Stimulated activated CD8-positive, alpha-beta memory T cell treated with anti-CD3 and anti-CD28 coated beads, Interleukin-12 subunit alpha, Interleukin-12 subunit beta, amount 100 ng/mL, for 4 hours (primary cell): ENCODE measurements around the gene GABRP.
"Not testable (repeated sequence)": the region's sequence is repeated elsewhere in the genome, so short reads cannot be mapped to it uniquely, and the experiment has no call there.

ENCODE experiments used
- DNase-seq: peaks from one replicate; pipeline ENCODE4 v3.0.0-alpha.2; 2020; ENCODE audit warnings: low read depth

GABRP gene

DNA sequence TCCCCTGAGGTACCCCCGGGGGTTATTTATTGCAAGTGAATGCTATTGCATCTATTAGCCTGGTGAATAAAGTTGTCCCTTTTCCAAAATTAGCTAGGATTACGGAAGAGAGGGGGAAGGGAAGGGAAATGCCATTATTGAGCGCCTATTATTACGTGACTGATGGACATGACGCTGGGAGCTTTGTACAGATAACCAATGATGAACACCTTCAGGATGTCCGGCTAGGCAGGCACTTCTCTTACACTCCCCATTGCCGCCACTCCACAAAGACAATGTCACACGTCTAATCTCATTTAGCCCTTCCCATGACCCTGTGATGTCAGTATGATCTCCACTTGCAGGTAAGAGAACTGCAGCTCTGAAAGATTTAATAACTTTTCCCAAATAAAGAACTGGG lies 9.4 kb downstream of the GABRP start:
- DNase-seq, result no peak

DNA sequence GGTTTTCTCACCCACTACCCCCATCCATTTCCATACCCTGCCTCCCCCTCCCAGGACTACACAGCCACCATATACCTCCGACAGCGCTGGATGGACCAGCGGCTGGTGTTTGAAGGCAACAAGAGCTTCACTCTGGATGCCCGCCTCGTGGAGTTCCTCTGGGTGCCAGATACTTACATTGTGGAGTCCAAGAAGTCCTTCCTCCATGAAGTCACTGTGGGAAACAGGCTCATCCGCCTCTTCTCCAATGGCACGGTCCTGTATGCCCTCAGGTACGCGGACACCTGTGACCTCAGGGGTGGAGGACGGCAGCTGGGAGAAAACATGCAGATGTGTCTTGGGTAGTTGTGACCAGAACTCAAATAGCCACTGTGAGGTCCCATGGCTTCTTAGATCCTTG lies 11.6 kb downstream of the GABRP start:
- DNase-seq, result no peak

DNA sequence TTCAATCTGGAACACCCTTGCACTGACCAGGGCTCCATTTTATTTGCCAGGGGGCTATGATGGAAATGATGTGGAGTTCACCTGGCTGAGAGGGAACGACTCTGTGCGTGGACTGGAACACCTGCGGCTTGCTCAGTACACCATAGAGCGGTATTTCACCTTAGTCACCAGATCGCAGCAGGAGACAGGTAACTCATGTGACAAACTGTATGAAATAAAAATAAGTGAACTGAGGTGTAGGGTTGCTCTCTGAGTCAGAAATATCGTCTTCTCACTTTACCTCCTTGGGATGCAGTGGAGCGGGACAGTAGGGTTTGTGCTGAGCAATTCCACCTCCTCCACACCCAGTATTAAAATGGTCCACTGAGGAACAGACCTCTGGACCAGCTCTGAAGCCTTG lies 22.1 kb downstream of the GABRP start:
- no peak for DNase-seq

DNA sequence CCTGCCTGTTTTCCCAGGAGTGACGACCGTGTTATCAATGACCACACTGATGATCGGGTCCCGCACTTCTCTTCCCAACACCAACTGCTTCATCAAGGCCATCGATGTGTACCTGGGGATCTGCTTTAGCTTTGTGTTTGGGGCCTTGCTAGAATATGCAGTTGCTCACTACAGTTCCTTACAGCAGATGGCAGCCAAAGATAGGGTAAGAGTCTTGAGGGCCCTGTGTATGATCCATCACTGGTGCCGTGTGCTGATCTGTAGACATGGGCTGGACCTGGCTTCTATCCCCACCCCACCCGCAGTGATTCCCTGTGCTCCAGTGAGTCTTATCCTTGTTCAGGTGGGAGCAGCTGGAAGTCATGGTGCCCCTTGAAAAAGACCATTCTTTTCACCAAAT lies 26.0 kb downstream of the GABRP start:
- no peak for DNase-seq

DNA sequence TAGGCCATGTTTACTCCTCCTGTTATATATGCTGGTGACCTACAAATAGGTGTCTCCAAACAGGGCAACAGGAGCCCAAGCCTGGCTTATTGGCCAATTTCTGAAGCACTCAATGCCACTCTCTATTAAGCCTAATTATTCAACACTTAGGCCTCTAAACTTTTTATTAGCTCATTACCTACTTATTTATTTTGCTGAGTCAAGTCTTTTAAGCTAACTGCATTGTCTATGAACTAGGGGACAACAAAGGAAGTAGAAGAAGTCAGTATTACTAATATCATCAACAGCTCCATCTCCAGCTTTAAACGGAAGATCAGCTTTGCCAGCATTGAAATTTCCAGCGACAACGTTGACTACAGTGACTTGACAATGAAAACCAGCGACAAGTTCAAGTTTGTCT lies 28.2 kb downstream of the GABRP start:
- DNase-seq, result no peak

DNA sequence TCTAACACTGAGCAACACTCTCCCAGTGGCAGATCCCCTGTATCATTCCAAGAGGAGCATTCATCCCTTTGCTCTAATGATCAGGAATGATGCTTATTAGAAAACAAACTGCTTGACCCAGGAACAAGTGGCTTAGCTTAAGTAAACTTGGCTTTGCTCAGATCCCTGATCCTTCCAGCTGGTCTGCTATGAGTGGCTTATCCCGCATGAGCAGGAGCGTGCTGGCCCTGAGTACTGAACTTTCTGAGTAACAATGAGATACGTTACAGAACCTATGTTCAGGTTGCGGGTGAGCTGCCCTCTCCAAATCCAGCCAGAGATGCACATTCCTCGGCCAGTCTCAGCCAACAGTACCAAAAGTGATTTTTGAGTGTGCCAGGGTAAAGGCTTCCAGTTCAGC lies 29.7 kb downstream of the GABRP start:
- DNase-seq, result no peak

DNA sequence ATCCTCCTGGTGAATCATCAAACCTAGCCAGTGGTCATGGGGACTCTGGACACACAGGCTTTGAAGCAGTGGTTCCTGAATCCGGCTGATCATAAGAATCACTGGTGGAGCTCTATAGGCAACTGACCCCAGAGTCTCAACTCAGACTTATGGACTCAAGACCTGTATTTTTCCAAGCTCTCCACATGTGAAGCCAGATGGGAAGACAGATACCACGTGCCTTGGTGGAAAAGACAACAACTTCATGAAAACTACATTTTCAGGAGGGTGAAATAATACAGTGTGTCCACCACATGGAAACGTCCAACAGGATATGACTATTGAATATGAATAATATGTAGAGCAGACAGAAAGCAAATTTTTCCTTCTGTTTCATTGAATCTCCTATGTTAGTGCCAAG lies 33.7 kb downstream of the GABRP start:
- DNase-seq, result no peak

DNA sequence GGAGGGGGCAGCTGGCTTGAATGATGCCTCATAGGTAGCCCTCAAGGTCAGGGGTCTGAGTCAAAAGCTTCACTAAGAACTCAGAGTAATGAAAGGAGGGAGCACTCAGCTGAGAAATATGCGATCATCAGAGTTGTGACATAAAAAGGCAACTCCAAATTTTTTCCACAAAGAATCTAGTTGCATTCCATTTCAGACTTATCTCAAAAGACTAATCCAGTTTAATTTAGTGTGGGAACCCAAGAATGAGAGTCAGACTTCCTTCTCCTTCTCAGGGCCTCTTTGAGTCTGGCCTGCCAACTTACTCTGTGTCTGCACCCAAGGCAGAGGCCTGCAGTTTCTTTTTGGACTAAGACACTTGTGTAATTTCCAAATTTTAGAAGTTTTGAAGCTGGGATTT lies 34.7 kb downstream of the GABRP start:
- no peak for DNase-seq

DNA sequence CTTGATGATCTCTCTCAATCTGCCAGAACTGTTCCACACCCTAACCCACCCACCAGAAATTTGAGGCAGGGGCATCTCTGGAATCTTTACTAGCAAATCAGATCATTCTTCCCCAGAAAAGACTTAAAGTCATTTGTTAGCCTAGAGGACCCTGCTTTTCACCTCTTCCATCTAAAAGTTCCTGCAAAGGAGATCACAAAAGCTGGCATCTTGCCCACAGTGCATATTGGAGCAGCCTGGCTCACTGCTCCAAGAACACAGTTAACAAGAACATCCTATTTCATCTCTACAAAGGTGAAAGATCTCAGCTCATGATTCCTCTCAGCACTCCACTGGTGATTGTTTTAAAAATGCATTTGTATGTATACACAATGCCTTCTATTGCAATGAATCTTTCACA lies 36.3 kb downstream of the GABRP start:
- DNase-seq, result no peak

DNA sequence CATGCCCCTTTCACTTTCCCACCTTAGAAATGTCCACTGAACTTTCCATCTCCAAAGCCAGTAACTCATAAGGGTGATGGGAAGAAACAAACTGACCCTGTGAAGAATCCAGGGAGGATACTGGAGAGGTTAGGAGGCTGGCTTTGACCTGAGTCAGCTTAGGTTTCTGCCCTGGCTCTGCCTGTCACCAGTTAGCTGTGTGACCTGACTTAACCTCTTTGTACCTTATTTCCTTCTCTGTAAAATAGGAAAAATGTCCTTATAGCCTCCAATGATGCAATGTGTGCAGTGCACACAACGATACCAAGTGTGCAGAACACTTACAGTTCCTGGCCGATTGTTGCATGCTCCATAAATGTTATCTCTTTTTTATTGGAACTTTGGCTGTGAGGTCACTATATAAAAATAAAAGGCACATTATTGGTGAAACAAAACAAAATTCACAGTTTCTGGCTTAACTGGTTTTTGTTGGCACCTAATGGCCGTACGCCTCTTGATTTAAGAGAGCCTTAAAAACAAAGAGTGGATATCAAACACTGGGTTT lies 37.8 kb downstream of the GABRP start:
- DNase-seq, result no peak

DNA sequence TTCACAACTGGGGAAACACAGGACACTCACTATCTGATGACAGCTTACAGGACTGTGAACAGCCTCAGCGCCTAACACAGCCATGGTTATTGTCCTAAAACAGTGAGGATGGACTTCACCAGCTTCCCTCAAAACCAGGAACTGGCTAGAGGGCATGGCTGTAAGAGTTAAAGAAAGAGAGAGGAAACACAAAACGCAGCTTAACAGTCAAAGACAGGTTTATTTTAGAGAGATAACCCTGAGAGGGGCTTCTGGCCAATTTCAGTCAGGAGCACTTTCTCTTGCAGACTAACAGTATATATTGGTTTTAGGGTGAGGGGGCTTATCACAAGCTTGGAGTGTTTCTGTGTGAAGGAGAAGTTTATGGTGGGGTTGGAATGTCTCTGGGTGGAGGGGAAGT lies 42.6 kb downstream of the GABRP start:
- no peak for DNase-seq

DNA sequence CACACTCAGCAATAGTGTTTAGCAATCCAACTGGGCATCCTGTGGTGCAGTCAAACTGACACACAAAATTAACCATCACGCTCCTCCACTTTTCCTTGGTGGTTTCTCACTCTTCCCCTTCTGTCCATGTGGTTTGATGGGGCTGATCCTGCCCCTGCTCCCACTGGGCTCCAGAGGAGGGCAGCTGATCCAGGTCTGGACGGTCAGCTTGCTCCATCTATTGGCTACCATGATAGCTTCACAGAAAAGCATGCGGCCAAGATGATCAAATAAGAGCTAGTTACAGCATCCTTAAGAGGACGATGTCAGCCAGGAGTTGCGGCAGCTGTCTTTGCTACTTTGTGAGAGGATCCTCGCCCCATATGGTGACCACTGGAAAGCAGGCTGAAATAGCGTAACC lies 48.7 kb downstream of the GABRP start:
- DNase-seq, result no peak

DNA sequence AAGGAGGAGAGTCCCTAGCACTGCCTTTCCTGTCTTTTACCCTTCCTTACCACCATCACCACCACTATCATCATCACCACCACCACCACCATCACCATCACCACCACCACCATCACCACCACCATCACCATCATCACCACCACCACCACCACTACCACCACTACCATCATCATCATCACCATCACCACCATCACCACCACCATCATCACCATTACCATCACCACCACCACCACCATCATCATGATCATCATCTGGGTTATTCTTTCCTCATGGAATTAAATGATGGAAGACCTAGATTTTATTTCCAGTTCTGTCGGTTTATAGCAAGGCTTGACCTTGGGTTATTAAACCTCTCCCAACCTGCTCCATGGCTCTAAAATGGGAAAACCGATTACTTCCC lies 50.5 kb downstream of the GABRP start:
- not testable (repeated sequence) for DNase-seq

DNA sequence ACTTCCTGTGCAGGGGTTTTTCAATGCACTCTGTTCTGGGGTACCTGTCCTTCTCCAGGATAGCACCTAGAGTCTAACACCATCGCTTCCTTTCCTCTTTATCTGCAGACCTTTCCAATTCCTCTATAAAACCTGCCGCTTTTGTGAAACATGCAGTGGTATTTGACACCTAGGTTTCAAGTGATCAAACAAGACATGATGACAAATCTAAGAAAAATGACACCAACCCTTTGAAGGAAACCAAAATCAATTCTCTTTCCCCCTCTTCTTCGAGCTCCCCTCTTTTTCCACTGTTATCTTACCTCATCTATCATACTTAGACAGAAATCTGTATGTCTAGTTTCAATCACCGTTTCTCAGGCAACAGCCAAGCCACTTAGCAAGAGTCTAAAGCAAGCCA lies 52.7 kb downstream of the GABRP start:
- no peak for DNase-seq

DNA sequence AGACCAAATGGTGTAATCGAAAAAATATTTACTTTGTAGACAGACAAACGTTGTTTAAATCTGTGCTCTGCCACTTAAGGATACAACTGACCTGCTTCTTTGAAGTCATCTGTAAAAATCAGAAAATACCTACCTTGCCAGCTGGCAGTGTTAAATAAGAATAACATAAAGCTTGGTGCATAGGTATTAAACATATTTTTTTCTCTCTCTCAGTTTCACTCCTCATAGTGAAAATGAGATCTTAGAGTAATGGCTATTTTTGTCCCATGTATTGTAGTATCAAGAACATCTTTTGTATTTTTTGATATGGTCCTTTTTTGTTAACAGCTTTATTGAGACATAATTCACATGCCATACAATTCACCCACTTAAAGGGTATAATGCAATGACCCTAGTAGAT lies 60.3 kb downstream of the GABRP start:
- DNase-seq, result no peak

DNA sequence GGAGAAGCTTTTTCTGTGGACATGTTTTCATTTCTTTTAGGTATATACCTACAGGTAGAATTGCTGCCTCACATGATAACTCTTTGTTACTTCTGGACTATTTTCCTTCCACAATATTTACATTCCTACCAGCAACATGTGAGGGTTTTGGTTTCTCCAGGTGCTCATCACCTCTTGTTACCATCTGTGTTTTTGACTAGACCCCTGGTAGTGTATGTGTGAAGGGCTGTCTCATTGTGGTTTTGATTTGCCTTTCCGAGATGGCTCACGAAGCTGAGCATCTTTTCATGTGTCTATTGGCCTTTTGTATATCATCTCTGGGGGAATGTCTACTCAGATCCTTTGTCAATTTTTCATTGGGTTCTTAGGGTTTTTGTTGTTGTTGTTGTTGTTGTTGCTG lies 61.1 kb downstream of the GABRP start:
- no peak for DNase-seq

DNA sequence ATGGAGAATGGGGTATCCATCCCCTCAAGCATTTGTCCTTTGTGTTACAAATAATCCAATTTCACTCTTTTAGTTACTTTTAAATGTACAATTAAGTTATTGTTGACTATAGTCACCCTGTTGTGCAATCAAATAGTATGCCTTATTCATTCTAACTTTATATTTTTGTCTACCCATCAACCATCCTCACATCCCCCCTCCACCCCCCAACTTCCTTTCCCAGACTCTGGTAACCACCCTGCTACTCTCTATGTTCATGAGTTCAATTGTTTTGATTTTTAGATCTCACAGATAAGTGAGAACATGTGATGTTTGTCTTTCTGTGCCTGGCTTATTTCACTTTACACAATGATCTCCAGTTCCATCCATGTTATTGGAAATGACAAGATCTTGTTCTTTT lies 62.9 kb downstream of the GABRP start:
- DNase-seq, result no peak

DNA sequence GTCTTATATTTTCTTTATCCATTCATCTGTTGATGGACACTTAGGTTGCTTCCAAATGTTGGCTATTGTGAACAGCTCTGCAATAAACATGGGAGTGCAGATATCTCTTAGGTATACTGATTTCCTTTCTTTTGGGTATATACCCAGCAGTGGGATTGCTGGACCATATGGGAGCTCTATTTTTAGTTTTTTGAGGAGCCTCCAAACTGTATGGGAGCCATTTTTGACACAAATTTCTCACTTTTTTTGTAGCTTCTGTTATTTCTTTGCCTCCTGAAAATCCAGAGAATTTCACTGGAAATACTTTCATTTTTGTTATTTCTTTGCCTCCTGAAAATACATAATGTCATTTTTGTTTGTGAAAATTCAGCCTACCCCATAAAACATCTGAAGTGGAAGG lies 63.3 kb downstream of the GABRP start:
- DNase-seq, result no peak

DNA sequence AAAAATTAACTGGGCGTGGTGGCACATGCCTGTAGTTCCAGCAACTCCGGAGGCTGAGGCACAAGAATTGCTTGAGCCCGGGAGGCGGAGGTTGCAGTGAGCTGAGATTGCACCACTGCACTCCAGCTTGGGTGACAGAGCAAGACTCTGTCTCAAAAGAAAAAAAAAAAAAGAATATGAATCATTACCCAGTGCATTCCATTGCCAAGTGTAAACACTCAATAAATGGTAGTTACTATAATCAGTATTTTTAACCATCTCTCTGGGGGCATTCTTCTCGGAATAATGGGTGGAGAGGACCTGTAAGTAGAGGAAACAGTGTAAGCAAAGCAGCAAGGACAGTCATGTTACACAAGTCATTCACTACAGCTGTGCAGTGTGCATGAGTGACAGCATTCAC lies 64.5 kb downstream of the GABRP start:
- DNase-seq, result no peak

DNA sequence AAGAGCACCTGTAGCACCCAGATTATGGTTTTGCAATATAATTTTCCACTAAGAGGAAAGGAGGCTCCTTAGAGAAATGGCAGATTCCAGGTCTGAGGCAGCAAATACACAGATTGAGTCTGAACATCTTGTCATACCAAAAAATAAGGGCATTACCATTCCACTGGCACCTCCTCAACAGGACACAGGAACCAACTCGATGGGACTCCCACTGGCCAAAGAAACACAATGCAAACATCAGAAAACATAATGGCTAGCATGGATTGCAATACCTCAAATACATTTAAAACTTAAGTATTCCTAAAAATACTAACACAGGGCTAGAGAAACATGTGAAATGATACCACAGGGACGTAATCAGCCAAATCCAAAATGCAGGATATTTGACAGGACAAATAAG lies 65.8 kb downstream of the GABRP start:
- no peak for DNase-seq

DNA sequence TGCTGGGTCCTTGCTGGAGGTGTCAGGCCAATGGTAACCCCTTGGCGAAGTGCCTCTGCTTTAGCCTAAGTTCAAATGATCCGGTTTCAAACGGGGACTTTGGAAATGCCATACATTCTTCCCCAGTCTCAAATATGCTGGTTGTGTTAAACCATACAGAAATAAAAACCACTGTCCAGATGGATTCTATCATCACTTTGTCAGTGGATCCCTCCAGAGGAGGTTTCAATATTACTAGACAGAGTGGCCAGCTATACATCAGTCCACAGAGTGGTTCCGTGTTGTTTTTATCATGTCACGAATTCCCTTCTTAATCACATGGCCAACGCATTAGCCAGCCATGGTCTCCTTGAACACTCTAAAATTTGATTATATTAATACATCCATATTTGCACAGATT lies 71.0 kb downstream of the GABRP start:
- no peak for DNase-seq

DNA sequence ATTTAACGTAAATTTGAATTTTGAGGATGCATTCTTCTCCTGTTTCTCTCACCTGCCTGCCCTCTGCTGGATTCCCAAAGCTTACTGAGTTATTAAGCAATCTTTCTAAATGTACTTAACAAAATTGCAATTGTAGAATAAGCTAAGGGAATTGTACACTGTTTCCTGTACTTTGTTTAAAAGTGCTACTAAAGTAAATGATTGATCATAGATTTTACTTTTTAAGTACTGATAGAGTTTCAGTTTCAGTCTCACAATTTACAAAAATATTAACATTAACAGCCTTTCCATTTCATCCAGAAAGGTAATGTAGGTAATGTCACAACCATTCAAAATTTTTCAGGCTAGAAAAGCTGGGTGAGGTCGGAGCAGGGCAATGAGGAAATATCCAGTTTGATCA lies 73.5 kb downstream of the GABRP start:
- no peak for DNase-seq

DNA sequence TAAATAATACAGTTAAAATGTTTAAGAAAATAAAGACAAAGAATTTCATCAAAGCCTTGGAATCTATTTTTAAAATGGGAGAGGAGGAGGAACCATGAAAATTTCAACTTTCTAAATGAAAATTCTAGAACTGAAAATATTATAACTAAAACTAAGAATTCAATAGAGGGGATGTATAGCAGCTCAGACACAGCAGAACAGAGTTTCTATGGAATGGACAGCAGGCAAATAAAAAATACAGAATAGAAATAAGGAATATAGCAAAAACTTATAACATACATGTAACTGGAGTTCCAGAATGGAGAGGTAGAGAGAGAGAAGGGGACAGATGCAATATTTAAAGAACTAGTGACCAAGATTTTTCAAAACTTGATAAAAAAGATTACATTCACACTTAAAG lies 76.9 kb downstream of the GABRP start:
- DNase-seq, result no peak

DNA sequence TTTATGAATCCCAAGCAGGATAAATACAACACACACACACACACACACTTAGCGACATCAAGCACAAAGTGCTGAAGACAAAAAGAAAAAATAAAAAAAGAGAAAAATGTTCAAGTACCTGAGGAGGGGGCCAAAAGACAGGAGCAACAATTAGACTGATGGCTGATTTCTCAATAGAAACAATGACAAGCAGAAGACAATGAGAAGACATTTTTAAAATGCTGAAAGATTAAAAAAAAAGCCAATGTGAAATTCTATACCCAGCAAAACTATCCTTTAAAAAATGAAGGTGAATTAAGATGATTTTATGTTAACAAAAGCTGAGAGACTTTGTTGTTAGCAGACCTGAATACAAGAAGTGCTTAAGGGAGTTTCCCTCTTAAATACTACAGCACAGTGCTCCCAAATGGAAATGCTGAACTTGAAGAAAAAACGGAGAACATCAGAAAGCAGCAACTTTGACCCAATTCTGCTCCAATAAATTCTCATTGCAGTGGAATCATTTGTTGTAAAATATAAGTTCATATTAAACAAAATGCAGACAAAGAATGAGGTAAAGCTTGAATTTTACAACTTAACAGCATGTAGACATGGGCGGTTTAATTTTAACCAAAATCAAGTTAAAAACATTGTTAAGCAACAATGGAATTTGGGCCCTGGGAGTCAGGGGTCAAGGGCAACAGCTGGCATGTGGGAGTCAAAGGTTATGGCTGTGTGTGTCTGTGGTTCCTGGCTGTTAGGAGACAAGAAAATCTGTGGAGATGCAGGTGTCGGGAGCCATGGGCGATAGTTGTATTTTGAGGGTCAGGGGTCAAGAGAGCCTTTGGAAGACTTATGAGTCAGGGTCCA lies 77.5 kb downstream of the GABRP start:
- no peak for DNase-seq

DNA sequence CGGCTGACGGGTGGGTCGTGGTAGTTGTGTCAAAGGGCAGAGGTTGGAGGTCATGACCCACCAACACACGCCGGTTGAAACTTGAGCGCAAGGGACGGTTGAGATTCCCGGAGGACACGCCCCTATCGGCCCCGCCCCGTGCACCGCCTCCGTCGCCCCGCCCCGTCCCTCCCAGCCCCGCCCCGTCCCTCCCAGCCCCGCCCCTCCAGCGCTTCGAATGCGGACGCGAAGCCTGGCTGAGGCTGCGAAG lies 78.1 kb downstream of the GABRP start:
- peak; percentile 0 for DNase-seq
